Calu3 (cell line): ENCODE data around the gene POM121C. TPM values are rescaled to one million over a fixed set of nuclear protein-coding genes. Genes with fewer than 3 reads are reported as not detected.
"Not testable (repeated sequence)": the region's sequence is repeated elsewhere in the genome, so short reads cannot be mapped to it uniquely, and the experiment has no call there.

Experiments
- BruUV-seq: library from RNA; stranded (reverse); fragments of 400-500 nt; replicated peaks from 2 replicates; lab custom pipeline; 2021; lab: Mats Ljungman, UMichigan
- CTCF ChIA-PET: fragments of 300-600 bp; sonication (Branson Sonifier 250); formaldehyde crosslinking; loops from one replicate; lab custom pipeline; 2022; ENCODE audit warnings: antibody characterized with exemption; lab: Charles Lee
- DNase-seq: peaks from one replicate; pipeline ENCODE4 v3.0.0; 2022
- H3K27ac Mint-ChIP-seq: one replicate; pipeline ENCODE4 v1.8.0; 2022; ENCODE audit warnings: mixed read lengths; ENCODE audit not compliant: unreplicated experiment
- H3K27me3 Mint-ChIP-seq: one replicate; pipeline ENCODE4 v1.8.0; 2022; ENCODE audit warnings: mixed read lengths; ENCODE audit not compliant: unreplicated experiment
- H3K36me3 Mint-ChIP-seq: one replicate; pipeline ENCODE4 v1.8.0; 2022; ENCODE audit warnings: mild to moderate bottlenecking, moderate library complexity, mixed read lengths; ENCODE audit not compliant: insufficient read depth, unreplicated experiment
- H3K4me1 Mint-ChIP-seq: one replicate; pipeline ENCODE4 v1.8.0; 2022; ENCODE audit warnings: mild to moderate bottlenecking, low read depth, mixed read lengths; ENCODE audit not compliant: unreplicated experiment
- H3K4me3 Mint-ChIP-seq: one replicate; pipeline ENCODE4 v1.8.0; 2022; ENCODE audit warnings: mild to moderate bottlenecking, low read depth, moderate library complexity, mixed read lengths; ENCODE audit not compliant: unreplicated experiment
- H3K9me3 Mint-ChIP-seq: one replicate; pipeline ENCODE4 v1.8.0; 2022; ENCODE audit warnings: low read depth, mixed read lengths; ENCODE audit not compliant: unreplicated experiment
- intact Hi-C: fragments of 100-400 bp; cut with micrococcal nuclease; formaldehyde crosslinking; loops from one replicate; pipeline ENCODE4 v1.10.0; 2022; ENCODE audit not compliant: unreplicated experiment
- total RNA-seq: library from RNA; stranded (reverse); gene quantifications from 2 replicates; pipeline ENCODE4 v1.2.3, GENCODE V29; 2022
- TF ChIP-seq, protein P1 (sequence below): fragments of 200-600 bp; IDR thresholded peaks from one replicate; pipeline ENCODE4 v1.8.0; 2022; ENCODE audit warnings: antibody characterized with exemption; ENCODE audit not compliant: unreplicated experiment

Gene POM121C
- total RNA-seq, 1 experiment from 2014 or later: 33.7 TPM

DNA sequence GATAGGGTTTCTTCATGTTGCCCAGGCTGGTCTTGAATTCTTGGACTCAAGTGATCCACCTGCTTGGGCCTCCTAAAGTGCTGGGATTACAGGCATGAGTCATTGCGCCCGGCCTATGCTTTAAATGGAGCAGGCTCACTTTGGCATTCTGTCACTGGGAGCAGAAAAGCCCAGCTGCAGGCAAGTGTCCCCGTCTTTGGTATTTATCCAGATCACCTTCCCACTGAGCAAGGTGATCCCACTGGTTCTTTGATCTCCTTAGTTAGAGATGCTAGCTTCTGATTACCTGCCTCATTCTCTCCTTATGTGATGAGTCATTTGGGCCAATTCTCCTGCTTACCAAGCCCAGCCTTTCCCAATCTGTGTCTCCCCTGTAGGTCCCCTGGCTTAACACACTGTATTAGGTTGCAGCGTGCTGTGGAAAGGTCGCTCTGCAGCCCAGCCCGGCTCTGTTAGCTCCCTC, 45.3 kb upstream of the POM121C start:
- no peak overlapping the region for H3K27ac Mint-ChIP-seq
- no TSS peak for BruUV-seq
- H3K4me1 Mint-ChIP-seq: no peaks in the 10 kb centered on the region
- no peak for DNase-seq
- CTCF ChIA-PET: no interaction called here
- H3K27me3 Mint-ChIP-seq: no peaks in the 10 kb centered on the region
- no peak overlapping the region for H3K4me3 Mint-ChIP-seq
- intact Hi-C loops: no loop called here
- H3K36me3 Mint-ChIP-seq: peaks cover 19% of the 10 kb centered on the region
- H3K9me3 Mint-ChIP-seq: no peaks in the 10 kb centered on the region
- TF ChIP-seq, protein P1, sequence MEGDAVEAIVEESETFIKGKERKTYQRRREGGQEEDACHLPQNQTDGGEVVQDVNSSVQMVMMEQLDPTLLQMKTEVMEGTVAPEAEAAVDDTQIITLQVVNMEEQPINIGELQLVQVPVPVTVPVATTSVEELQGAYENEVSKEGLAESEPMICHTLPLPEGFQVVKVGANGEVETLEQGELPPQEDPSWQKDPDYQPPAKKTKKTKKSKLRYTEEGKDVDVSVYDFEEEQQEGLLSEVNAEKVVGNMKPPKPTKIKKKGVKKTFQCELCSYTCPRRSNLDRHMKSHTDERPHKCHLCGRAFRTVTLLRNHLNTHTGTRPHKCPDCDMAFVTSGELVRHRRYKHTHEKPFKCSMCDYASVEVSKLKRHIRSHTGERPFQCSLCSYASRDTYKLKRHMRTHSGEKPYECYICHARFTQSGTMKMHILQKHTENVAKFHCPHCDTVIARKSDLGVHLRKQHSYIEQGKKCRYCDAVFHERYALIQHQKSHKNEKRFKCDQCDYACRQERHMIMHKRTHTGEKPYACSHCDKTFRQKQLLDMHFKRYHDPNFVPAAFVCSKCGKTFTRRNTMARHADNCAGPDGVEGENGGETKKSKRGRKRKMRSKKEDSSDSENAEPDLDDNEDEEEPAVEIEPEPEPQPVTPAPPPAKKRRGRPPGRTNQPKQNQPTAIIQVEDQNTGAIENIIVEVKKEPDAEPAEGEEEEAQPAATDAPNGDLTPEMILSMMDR: no peak

DNA sequence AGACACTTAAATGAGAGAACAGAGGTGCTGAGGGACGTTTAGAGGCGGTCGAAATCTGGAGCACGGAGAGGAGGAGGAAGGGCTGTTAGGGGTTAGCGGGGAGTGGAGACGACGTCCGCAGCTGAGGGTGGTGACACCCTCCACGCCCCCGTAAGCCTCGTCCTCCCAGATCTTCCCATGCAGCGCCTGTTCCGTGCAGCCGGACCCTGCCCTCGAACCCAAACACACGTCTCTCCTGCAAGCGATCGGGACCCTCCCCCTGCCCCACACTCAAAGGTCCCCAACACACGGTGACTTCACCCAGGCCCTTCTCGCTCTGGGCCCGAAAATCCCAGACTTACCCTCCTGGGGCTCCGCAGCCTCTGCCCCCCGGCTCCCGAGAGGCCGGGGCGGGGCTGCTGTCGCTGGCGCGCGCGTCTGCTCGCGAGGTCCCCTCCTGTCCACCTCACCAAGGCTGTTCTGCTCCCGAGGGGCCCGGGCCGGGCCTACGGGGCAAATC, 41.2 kb upstream of the POM121C start:
- H3K4me1 Mint-ChIP-seq, DNase-seq, H3K27me3 Mint-ChIP-seq, BruUV-seq, H3K9me3 Mint-ChIP-seq, CTCF ChIA-PET, intact Hi-C loops: not testable (repeated sequence)
- Mint-ChIP-seq H3K4me3 (peak overlapping the region; percentile 91), H3K36me3 (peaks cover 39% of the 10 kb centered on the region), H3K27ac (peak overlapping the region; percentile 77)

DNA sequence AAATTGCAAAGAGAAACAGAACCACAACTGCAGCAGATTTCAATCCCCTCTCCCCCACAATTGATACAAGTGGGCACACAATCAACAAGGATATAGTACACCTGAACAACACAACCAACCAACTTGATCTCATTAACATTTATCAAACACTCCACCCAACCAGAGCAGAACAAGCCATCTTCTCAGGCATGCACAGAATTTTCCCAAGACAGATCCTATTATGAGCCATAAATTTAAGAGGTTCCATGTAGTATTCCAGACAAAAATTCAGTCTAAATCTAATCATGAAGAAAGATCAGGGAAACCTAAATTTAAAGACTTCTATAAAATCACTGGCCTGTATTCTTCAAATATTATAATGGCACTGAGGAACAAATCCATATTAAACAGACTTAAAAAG, 35.6 kb upstream of the POM121C start:
- CTCF ChIA-PET, DNase-seq, H3K27ac Mint-ChIP-seq, BruUV-seq, H3K27me3 Mint-ChIP-seq, H3K4me1 Mint-ChIP-seq, H3K4me3 Mint-ChIP-seq, intact Hi-C loops: not testable (repeated sequence)
- H3K9me3 Mint-ChIP-seq: peaks cover 11% of the 10 kb centered on the region
- peaks cover 33% of the 10 kb centered on the region for H3K36me3 Mint-ChIP-seq

DNA sequence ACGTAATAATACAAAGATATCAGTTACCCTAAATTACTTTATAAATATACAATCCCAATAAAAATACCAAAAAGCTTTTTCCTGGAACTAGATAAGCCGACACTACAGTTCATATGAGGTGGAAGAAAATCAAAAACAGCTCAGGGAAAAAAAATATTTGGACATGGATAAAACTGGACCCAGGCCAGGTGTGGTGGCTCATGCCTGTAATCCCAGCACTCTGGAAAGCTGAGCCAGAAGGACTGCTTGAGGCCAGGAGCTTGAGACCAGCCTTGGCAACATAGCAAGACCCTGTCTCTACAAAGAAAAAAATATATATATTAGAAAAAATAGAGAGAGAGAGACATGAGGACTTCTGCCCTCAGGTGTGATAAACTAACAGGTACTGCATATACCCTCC, 32.7 kb upstream of the POM121C start:
- DNase-seq, intact Hi-C loops: not testable (repeated sequence)

GRCh38 chr7:75509033-75509432, 22.9 kb upstream of the POM121C start:
- DNase-seq, intact Hi-C loops: not testable (repeated sequence)

More for the DNA sequence above, 32.7 kb upstream of the POM121C start:
- CTCF ChIA-PET, H3K4me1 Mint-ChIP-seq, BruUV-seq, H3K4me3 Mint-ChIP-seq, H3K27me3 Mint-ChIP-seq, H3K27ac Mint-ChIP-seq: not testable (repeated sequence)
- Mint-ChIP-seq H3K36me3 (peaks cover 18% of the 10 kb centered on the region), H3K9me3 (peaks cover 11% of the 10 kb centered on the region)

GRCh38 chr7:75492020-75492419, 5.9 kb upstream of the POM121C start, which contains the start of gene SPDYE5:
SPDYE5 (plus strand) TSS chr7:75492320; CDS start chr7:75494048, 1,728 bp downstream.
- H3K4me3 Mint-ChIP-seq, H3K36me3 Mint-ChIP-seq, H3K27ac Mint-ChIP-seq, H3K27me3 Mint-ChIP-seq, H3K4me1 Mint-ChIP-seq, H3K9me3 Mint-ChIP-seq, DNase-seq, intact Hi-C loops, BruUV-seq, CTCF ChIA-PET: not testable (repeated sequence)

More at GRCh38 chr7:75509033-75509432, 22.9 kb upstream of the POM121C start:
- BruUV-seq, H3K9me3 Mint-ChIP-seq, H3K27me3 Mint-ChIP-seq, CTCF ChIA-PET, H3K27ac Mint-ChIP-seq, H3K4me1 Mint-ChIP-seq, H3K4me3 Mint-ChIP-seq: not testable (repeated sequence)
- H3K36me3 Mint-ChIP-seq: peaks cover 10% of the 10 kb centered on the region

GRCh38 chr7:75485355-75485978, 632 bp downstream of the POM121C start:
- DNase-seq: peak; percentile 1
- intact Hi-C loops: not testable (repeated sequence)

DNA sequence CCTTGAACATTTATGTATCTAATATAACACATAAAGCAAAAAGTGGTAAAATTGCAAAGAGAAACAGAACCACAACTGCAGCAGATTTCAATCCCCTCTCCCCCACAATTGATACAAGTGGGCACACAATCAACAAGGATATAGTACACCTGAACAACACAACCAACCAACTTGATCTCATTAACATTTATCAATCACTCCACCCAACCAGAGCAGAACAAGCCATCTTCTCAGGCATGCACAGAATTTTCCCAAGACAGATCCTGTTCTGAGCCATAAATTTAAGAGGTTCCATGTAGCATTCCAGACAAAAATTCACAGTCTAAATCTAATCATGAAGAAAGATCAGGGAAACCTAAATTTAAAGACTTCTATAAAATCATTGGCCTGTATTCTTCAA, 5.8 kb downstream of the POM121C start:
- H3K4me3 Mint-ChIP-seq, CTCF ChIA-PET, H3K27me3 Mint-ChIP-seq, H3K27ac Mint-ChIP-seq, H3K36me3 Mint-ChIP-seq, intact Hi-C loops, H3K4me1 Mint-ChIP-seq, DNase-seq, H3K9me3 Mint-ChIP-seq, BruUV-seq: not testable (repeated sequence)

More at GRCh38 chr7:75485355-75485978, 632 bp downstream of the POM121C start:
- Mint-ChIP-seq H3K27ac (peak overlapping the region; percentile 88), H3K4me3 (peak overlapping the region; percentile 92), H3K36me3 (peaks cover 16% of the 10 kb centered on the region)
- H3K9me3 Mint-ChIP-seq, H3K27me3 Mint-ChIP-seq, H3K4me1 Mint-ChIP-seq, BruUV-seq, CTCF ChIA-PET: not testable (repeated sequence)

DNA sequence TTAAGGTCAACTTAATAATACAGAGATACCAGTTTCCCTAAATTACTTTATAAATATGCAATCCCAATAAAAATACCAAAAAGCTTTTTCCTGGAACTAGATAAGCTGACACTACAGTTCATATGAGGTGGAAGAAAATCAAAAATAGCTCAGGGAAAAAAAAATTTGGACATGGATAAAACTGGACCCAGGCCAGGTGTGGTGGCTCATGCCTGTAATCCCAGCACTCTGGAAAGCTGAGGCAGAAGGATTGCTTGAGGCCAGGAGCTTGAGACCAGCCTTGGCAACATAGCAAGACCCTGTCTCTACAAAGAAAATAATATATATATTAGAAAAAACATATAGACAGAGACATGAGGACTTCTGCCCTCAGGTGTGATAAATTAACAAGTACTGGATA, 8.6 kb downstream of the POM121C start:
- H3K4me3 Mint-ChIP-seq, H3K36me3 Mint-ChIP-seq, BruUV-seq, H3K27me3 Mint-ChIP-seq, H3K4me1 Mint-ChIP-seq, H3K27ac Mint-ChIP-seq, H3K9me3 Mint-ChIP-seq, DNase-seq, intact Hi-C loops: not testable (repeated sequence)
- CTCF ChIA-PET: interaction anchor here (0.7 kb wide), 1 partner anchor 243 kb away, joined by 3 read pairs; no protein-coding TSS in a partner anchor
